PC-3 (cell line): ENCODE results near the gene MYL6. TPM values are rescaled to one million over a fixed set of nuclear protein-coding genes. Genes with fewer than 3 reads are reported as not detected.

ENCODE experiments used
- ATAC-seq: fragments of 200-7000 bp; cut with Tn5 transposase; 2 replicates; pipeline ENCODE4 v1.9.1; 2020; ENCODE audit warnings: mild to moderate bottlenecking, moderate library complexity
- BruUV-seq: library from RNA; stranded (reverse); fragments of 400-500 nt; replicated peaks from 2 replicates; lab custom pipeline; 2021; lab: Mats Ljungman, UMichigan
- CTCF ChIA-PET: fragments of 300-600 bp; sonication (Branson Sonifier 250); formaldehyde crosslinking; loops from one replicate; lab custom pipeline; 2022; ENCODE audit warnings: antibody characterized with exemption; lab: Charles Lee
- POLR2A ChIA-PET: fragments of 300-600 bp; sonication (Branson Sonifier 250); formaldehyde crosslinking; loops from one replicate; lab custom pipeline; 2022; ENCODE audit warnings: antibody characterized with exemption; ENCODE audit not compliant: unreplicated experiment; lab: Charles Lee
- DNase-seq: peaks from one replicate; pipeline ENCODE4 v3.0.0-alpha.2; 2015
- H2AFZ ChIP-seq: fragments of 300-600 bp; sonication (generic); 2 replicates; pipeline ENCODE4 v1.6.0; 2016; ENCODE audit warnings: antibody characterized with exemption, low read length
- H3F3A ChIP-seq: fragments of 300-600 bp; sonication (generic); one replicate; pipeline ENCODE4 v1.6.0; 2017; ENCODE audit warnings: antibody characterized with exemption, low read length, control low read depth, mild to moderate bottlenecking; ENCODE audit not compliant: unreplicated experiment
- H3K27ac ChIP-seq: fragments of 300-600 bp; sonication (generic); 2 replicates; pipeline ENCODE4 v1.5.1; 2016; ENCODE audit warnings: mild to moderate bottlenecking, low read length
- H3K27me3 ChIP-seq: fragments of 300-600 bp; sonication (generic); 2 replicates; pipeline ENCODE4 v1.6.1; 2016; ENCODE audit warnings: low read length, mixed read lengths
- H3K36me3 ChIP-seq: fragments of 300-600 bp; sonication (generic); 2 replicates; pipeline ENCODE4 v1.6.1; 2016; ENCODE audit warnings: low read depth, mixed run types, low read length, mixed read lengths
- H3K4me1 ChIP-seq: fragments of 300-600 bp; sonication (generic); 2 replicates; pipeline ENCODE4 v1.5.1; 2016; ENCODE audit warnings: low read length; ENCODE audit not compliant: insufficient read depth
- H3K4me2 ChIP-seq: fragments of 300-600 bp; sonication (generic); 2 replicates; pipeline ENCODE4 v1.6.0; 2016; ENCODE audit warnings: low read length
- H3K4me3 ChIP-seq: fragments of 300-600 bp; sonication (generic); 2 replicates; pipeline ENCODE4 v1.5.1; 2016; ENCODE audit warnings: mild to moderate bottlenecking, low read length, mixed read lengths
- H3K79me2 ChIP-seq: fragments of 300-600 bp; sonication (generic); 2 replicates; pipeline ENCODE4 v1.6.1; 2017; ENCODE audit warnings: low read length, mixed read lengths
- H3K9ac ChIP-seq: fragments of 300-600 bp; sonication (generic); 2 replicates; pipeline ENCODE4 v1.6.0; 2016; ENCODE audit warnings: mild to moderate bottlenecking, low read length
- H3K9me2 ChIP-seq: fragments of 300-600 bp; sonication (generic); replicated peaks from 2 replicates; pipeline ENCODE4 v1.6.1; 2016; ENCODE audit warnings: mixed run types, low read length, mixed read lengths
- H3K9me3 ChIP-seq: fragments of 300-600 bp; sonication (generic); 2 replicates; pipeline ENCODE4 v1.6.1; 2016; ENCODE audit warnings: low read length, mixed read lengths
- H4K20me1 ChIP-seq: fragments of 300-600 bp; sonication (generic); 2 replicates; pipeline ENCODE4 v1.6.1; 2016; ENCODE audit warnings: low read length, mixed read lengths
- CTCF ChIP-seq: fragments of 300-600 bp; sonication (generic); conservative IDR thresholded peaks from 2 replicates; pipeline ENCODE4 v1.5.1; 2017; ENCODE audit warnings: antibody characterized with exemption, low read depth, mild to moderate bottlenecking, low read length
- EZH2 ChIP-seq: fragments of 300-600 bp; sonication (generic); IDR thresholded peaks from one replicate; pipeline ENCODE4 v1.6.1; 2017; ENCODE audit warnings: antibody characterized with exemption, mild to moderate bottlenecking, low read length; ENCODE audit not compliant: unreplicated experiment
- EZH2phosphoT487 ChIP-seq: fragments of 300-600 bp; sonication (generic); IDR thresholded peaks from 2 replicates; pipeline ENCODE4 v1.6.1; 2018; ENCODE audit warnings: mild to moderate bottlenecking, antibody characterized with exemption, low read length, borderline replicate concordance
- intact Hi-C: fragments of 100-400 bp; cut with micrococcal nuclease; formaldehyde crosslinking; loops from 2 replicates; pipeline ENCODE4 v1.9.0; 2023
- total RNA-seq: library from RNA; depleted of rRNA; stranded (reverse); fragments of >200 nt; gene quantifications from 2 replicates; pipeline ENCODE4 v1.2.3, GENCODE V29; 2014

Gene MYL6
- total RNA-seq, 1 experiment from 2014 or later = 1,385 TPM

- Histone ChIP-seq H3K4me2 (no peak overlapping the region), H3K4me1 (peaks cover 7% of the 10 kb centered on the region; the same call in 1 of the 2 replicates), H3K79me2 (peaks cover 8% of the 10 kb centered on the region; the same call in 1 of the 2 replicates), H3F3A (no peaks in the 10 kb centered on the region), H2AFZ (no peak overlapping the region), H3K27ac (no peak overlapping the region), H3K4me3 (no peak overlapping the region), H4K20me1 (no peaks in the 10 kb centered on the region), H3K36me3 (peaks cover 60% of the 10 kb centered on the region), H3K9me2 (no peaks in the 10 kb centered on the region), H3K9me3 (no peaks in the 10 kb centered on the region), H3K27me3 (no peaks in the 10 kb centered on the region), H3K9ac (no peak overlapping the region)
- POLR2A ChIA-PET = no interaction called here
- no peak for ATAC-seq
- intact Hi-C loops = no loop called here
- TF ChIP-seq CTCF = no peak
- TF ChIP-seq EZH2phosphoT487 = no peak
- no peak for TF ChIP-seq EZH2
- DNase-seq = no peak
- no TSS peak for BruUV-seq
- CTCF ChIA-PET = no interaction called here
Observed at GRCh38 chr12:56134897-56135296, 23.3 kb upstream of the MYL6 start.

- Histone ChIP-seq H3K9ac (no peak overlapping the region), H4K20me1 (no peaks in the 10 kb centered on the region), H3K4me2 (no peak overlapping the region), H3K36me3 (peaks cover 56% of the 10 kb centered on the region), H2AFZ (no peak overlapping the region), H3F3A (no peaks in the 10 kb centered on the region), H3K27me3 (no peaks in the 10 kb centered on the region), H3K27ac (no peak overlapping the region), H3K79me2 (no peaks in the 10 kb centered on the region), H3K4me1 (no peaks in the 10 kb centered on the region), H3K4me3 (no peak overlapping the region), H3K9me2 (no peaks in the 10 kb centered on the region), H3K9me3 (no peaks in the 10 kb centered on the region)
- ATAC-seq (no peak), DNase-seq (no peak)
- TSS peak; percentile 21 for BruUV-seq
- intact Hi-C loops = no loop called here
- TF ChIP-seq CTCF (no peak), EZH2 (no peak), EZH2phosphoT487 (no peak)
- ChIA-PET CTCF (no interaction called here), POLR2A (no interaction called here)
Observed at GRCh38 chr12:56137853-56138571, 20.1 kb upstream of the MYL6 start.
